GM10248 (cell line): ENCODE measurements around the gene GSPT1.
"Not testable (repeated sequence)": the region's sequence is repeated elsewhere in the genome, so short reads cannot be mapped to it uniquely, and the experiment has no call there.

Source experiments
- CTCF ChIA-PET: fragments of 300-600 bp; sonication (Branson Sonifier 250); formaldehyde crosslinking; extraction: SDS; loops from one replicate; lab custom pipeline; 2021; ENCODE audit warnings: antibody characterized with exemption; lab: Yijun Ruan, JAX
- POLR2A ChIA-PET: fragments of 350-650 bp; sonication (Branson Sonifier 250); formaldehyde crosslinking; extraction: SDS; loops from one replicate; lab custom pipeline; 2020; ENCODE audit warnings: antibody characterized with exemption; lab: Yijun Ruan, JAX
- DNase-seq: peaks from one replicate; pipeline ENCODE4 v3.0.0; 2012; ENCODE audit errors: extremely low spot score
- TF ChIP-seq, protein P1 (sequence below): IDR thresholded peaks from 2 replicates; pipeline ENCODE4 v1.5.1; 2012; ENCODE audit warnings: mild to moderate bottlenecking, low read depth; ENCODE audit errors: extremely low read depth, missing control alignments, control extremely low read depth

Gene GSPT1

DNA sequence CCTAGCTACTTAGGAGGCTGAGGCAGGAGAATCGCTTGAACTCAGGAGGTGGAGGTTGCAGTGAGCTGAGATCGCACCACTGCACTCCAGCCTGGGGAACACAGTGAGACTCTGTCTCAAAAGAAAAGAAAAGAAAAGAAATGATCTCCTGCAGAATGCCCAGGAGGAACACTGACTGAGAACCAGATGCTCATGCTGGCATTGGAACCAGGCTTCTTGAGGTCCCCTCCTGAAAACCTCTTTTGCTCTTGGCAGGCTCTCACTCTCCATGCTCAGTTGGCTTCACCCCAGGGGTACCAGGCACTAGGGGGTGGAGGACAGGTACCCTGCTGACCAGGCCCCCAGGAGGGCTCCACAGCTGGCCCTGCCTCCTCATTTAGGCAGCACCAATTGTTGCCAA lies 40.8 kb upstream of the GSPT1 start:
- TF ChIP-seq, protein P1, sequence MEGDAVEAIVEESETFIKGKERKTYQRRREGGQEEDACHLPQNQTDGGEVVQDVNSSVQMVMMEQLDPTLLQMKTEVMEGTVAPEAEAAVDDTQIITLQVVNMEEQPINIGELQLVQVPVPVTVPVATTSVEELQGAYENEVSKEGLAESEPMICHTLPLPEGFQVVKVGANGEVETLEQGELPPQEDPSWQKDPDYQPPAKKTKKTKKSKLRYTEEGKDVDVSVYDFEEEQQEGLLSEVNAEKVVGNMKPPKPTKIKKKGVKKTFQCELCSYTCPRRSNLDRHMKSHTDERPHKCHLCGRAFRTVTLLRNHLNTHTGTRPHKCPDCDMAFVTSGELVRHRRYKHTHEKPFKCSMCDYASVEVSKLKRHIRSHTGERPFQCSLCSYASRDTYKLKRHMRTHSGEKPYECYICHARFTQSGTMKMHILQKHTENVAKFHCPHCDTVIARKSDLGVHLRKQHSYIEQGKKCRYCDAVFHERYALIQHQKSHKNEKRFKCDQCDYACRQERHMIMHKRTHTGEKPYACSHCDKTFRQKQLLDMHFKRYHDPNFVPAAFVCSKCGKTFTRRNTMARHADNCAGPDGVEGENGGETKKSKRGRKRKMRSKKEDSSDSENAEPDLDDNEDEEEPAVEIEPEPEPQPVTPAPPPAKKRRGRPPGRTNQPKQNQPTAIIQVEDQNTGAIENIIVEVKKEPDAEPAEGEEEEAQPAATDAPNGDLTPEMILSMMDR, result no peak
- POLR2A ChIA-PET, result no interaction called here
- CTCF ChIA-PET, result no interaction called here
- DNase-seq, result no peak

DNA sequence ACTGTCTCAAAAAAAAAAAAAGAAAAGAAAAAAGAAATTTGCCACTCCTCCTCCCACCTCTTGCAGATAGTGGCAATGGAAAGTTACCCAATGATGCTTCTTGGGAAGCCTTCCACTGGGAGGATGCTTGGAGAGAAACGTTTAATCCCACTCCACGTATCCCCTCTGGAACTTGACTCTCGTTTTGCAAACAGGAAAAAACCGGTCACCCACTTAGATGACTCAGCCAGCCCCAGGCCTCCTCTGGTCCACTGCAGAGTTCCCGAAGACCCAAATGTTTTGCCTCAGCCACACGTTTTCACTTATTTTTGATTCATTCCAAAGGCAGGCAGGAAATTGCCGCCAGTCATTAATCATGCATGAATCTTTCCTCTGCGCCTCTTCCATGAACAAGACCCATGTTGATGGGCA lies 40.0 kb upstream of the GSPT1 start:
- DNase-seq, result no peak
- ChIA-PET POLR2A (no interaction called here), CTCF (interaction anchor here (3.1 kb wide), 1 partner anchor 112 kb away, joined by 11 read pairs; no protein-coding TSS in a partner anchor)
- TF ChIP-seq, protein P1, result no peak

DNA sequence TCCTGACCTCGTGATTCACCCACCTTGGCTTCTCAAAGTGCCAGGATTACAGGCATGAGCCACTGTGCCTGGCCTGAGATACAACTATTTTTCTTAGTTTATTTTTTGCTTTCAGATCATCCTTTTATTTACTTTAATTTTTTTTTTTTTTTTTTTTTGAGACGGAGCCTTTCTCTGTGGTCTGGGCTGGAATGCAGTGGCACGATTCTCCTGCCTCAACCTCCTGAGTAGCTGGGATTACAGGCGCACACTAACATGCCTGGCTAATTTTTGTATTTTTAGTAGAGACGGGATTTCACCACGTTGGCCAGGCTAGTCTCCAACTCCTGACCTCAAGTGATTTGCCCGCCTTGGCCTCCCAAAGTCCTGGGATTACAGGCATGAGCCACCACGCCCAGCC lies 37.8 kb upstream of the GSPT1 start:
- CTCF ChIA-PET, result interaction anchor here (1.2 to 3.1 kb wide), 3 partner anchors 11 to 114 kb away, joined by 3 to 11 read pairs (median 3); partner anchors contain the start of gene TNFRSF17
- DNase-seq, POLR2A ChIA-PET: not testable (repeated sequence)

DNA sequence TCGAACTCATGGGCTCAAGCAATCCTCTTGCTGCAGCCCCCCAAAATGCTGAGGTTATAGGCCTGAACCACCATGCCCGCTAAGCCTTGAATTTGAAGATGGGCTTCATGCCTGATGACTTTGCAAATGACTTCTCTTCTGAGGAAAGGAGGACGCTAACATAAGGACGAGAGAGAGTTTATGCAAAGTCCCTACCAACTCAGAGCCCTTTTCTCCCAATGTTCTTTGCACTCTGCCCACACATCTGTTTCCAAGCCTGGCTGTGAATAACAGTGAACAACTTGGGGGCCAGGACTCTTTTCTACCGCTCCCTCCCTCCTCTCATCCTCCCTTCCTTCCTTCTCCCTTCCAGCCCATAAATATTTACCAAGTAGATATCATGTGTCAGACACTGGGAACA lies 34.6 kb upstream of the GSPT1 start:
- DNase-seq, result no peak
- POLR2A ChIA-PET, result no interaction called here
- CTCF ChIA-PET, result no interaction called here
- TF ChIP-seq, protein P1, result no peak

DNA sequence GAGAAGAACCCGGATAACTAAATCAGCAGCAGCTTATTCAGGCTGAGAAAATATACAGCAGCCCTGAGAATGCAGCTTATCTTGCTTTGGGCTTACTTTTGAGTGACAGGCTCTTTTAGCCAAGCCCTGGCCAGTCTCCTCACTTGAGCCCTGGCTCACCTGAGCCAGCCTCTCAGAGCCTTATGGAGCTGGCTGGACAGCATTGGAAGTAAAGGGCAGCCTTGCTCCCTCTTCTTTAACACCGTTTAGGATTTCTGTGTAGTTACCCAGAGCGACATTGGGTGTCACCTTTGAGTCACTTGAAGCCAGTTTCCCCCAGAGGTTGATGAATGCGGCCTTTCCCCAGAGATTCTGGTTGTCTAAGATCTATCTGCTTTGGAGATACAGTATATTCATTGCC lies 33.8 kb upstream of the GSPT1 start:
- CTCF ChIA-PET, result interaction anchor here (0.7 to 2.8 kb wide), 22 partner anchors 9 to 553 kb away, joined by 3 to 54 read pairs (median 6); partner anchors contain the start of genes GSPT1, SNX29 and TNFRSF17
- peak; percentile 81 for DNase-seq
- TF ChIP-seq, protein P1, result peak; percentile 81
- POLR2A ChIA-PET, result interaction anchor here (0.6 kb wide), 1 partner anchor 72 kb away, joined by 3 read pairs; no protein-coding TSS in a partner anchor

DNA sequence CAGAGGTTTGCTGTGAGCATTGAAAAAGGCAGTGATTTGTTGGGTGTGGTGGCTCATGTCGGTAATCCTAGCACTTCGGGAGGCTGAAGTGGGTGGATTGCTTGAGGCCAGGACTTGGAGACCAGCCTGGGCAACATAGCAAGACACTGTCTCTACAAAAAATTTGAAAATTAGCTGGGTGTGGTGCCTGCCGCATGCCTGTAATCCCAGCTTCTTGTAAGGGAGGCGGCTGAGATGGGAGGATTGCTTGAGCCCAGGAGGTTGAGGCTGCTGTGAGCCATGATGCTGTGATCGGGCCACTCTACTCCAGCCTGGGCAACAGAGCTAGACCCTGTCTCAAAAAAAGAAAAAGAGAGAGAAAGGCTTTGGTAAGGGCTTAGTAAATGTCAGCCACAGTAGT lies 33.1 kb upstream of the GSPT1 start:
- TF ChIP-seq, protein P1, result no peak
- ChIA-PET CTCF (interaction anchor here (0.7 to 2.8 kb wide), 22 partner anchors 10 to 553 kb away, joined by 3 to 54 read pairs (median 6); partner anchors contain the start of genes GSPT1, SNX29 and TNFRSF17), POLR2A (interaction anchor here (0.7 kb wide), 1 partner anchor 52 kb away, joined by 5 read pairs; no protein-coding TSS in a partner anchor)
- DNase-seq, result no peak

DNA sequence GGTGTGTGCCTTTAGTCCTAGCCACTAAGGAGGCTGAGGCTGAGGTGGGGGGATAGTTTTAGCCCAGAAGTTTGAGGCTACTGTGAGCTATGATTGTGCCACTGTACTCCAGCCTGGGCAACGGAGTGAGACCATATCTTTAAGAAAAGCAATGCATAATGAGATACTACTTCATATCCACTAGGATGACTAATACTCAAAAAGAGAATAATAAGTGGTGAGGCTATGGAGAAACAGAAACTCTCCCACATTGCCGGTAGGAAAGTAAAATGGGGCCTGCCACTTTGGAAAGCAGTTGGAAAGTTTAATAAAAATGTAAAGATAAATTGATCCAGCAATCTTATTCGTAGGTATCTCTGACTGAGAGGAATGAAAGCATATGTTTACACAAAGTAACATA lies 30.7 kb upstream of the GSPT1 start:
- ChIA-PET CTCF (interaction anchor here (1.3 to 3.8 kb wide), 2 partner anchors 12 to 122 kb away, joined by 3 to 17 read pairs; no protein-coding TSS in a partner anchor), POLR2A (interaction anchor here (0.7 kb wide), 1 partner anchor 92 kb away, joined by 13 read pairs; no protein-coding TSS in a partner anchor)
- TF ChIP-seq, protein P1, result no peak
- no peak for DNase-seq

DNA sequence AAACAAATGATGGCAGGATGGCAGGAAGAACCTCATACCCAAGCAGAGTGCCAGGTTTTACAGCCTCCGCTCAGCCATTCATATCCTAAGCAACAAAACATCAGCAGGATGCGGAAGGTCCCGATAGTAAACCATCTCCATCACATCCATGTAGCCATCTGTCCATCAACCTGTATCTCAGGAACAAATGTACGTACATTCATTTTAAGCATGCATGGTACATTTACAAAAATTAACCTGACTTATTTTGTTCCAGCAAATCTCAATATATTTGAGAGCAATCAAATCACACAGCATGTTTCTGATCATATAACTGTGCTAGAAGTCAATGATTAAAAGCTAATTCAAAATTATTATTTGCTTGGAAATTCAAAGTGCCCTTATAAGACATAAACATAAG lies 26.2 kb upstream of the GSPT1 start, which contains the start of gene NPIPB2:
TSS of gene NPIPB2 (minus strand) at position 101 of the 400 bp plus-strand sequence. CDS start at position 101, 0 bp downstream.
- DNase-seq, CTCF ChIA-PET, POLR2A ChIA-PET: not testable (repeated sequence)

DNA sequence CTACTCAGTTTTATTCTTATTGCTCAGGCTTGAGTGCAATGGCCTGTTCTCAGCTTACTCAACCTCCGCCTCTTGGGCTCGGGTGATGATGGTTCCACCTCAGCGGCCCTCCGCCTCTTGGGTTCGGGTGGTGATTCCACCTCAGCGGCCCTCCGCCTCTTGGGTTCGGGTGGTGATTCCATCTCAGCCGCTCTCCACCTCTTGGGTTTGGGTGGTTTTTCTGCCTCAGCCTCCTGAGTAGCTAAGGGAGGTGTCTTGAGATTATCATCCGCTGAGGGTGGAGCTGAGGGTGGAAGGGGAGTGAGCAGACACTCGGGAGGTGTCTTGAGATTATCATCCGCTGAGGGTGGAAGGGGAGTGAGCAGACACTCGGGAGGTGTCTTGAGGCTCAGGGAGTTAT lies 11.6 kb upstream of the GSPT1 start:
- DNase-seq, POLR2A ChIA-PET, CTCF ChIA-PET: not testable (repeated sequence)

DNA sequence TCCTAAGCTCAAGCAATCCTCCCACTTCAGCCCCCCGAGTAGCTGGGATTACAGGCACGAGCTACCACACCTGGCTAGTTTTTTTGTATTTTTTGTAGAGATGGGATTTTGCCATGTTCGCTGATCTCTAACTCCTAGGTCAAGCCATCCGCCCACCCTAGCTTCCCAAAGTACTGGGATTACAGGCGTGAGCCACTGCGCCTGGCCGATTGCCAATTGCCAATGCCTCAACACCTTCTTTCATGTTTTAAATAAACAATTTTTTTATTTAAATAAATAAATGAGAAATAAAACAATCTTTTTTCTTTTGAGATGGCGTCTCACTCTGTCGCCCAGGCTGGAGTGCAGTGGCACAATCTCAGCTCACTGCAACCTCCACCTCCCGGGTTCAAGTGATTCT lies 8.3 kb upstream of the GSPT1 start:
- POLR2A ChIA-PET, CTCF ChIA-PET, DNase-seq: not testable (repeated sequence)
